CD14-positive monocyte (primary cell): ENCODE results near the gene PSMA8. TPM values are rescaled to one million over a fixed set of nuclear protein-coding genes. Genes with fewer than 3 reads are reported as not detected.
A peak's percentile ranks its signal among the peaks of the same experiment; 100 is the strongest.
"Not testable (repeated sequence)": the region's sequence is repeated elsewhere in the genome, so short reads cannot be mapped to it uniquely, and the experiment has no call there.

Experiments used
- DNase-seq, 3 donors: peaks; one replicate each; pipeline ENCODE4 v3.0.0-alpha.2; 2011 to 2022
- H2AFZ ChIP-seq: 2 replicates; pipeline ENCODE4 v1.6.0; 2012; ENCODE audit warnings: mild to moderate bottlenecking, low read depth, low read length, inconsistent platforms; ENCODE audit not compliant: insufficient read depth, poor library complexity, severe bottlenecking
- H3K27ac ChIP-seq, 2 donors: 1 replicate in 1 of 2; 2 replicates in 1 of 2; pipeline ENCODE4 v1.5.1; 2012 to 2013; ENCODE audit warnings: low read length in 2 of 2, control low read depth in 1 of 2, inconsistent platforms in 1 of 2, low read depth in 1 of 2, mild to moderate bottlenecking in 1 of 2
- H3K27me3 ChIP-seq, 2 donors: one replicate each; pipeline versions ENCODE4 v1.6.0 to v1.6.1; 2011 to 2013; ENCODE audit warnings: low read length in 2 of 2; ENCODE audit not compliant: control insufficient read depth in 2 of 2, insufficient read depth in 2 of 2
- H3K36me3 ChIP-seq, 2 donors: replicated peaks in 1 of 2; 1 replicate in 1 of 2; 2 replicates in 1 of 2; pipeline versions ENCODE4 v1.5.1 to v1.6.1; 2012 to 2013; ENCODE audit warnings: low read length in 2 of 2, control low read depth in 1 of 2, inconsistent platforms in 1 of 2, mild to moderate bottlenecking in 1 of 2; ENCODE audit not compliant: insufficient read depth in 2 of 2, control insufficient read depth in 1 of 2
- H3K4me1 ChIP-seq, 2 donors: 1 replicate in 1 of 2; 2 replicates in 1 of 2; pipeline versions ENCODE4 v1.5.1 to v1.6.1; 2012 to 2013; ENCODE audit warnings: low read length in 2 of 2, control low read depth in 1 of 2, inconsistent platforms in 1 of 2, mild to moderate bottlenecking in 1 of 2, moderate library complexity in 1 of 2; ENCODE audit not compliant: insufficient read depth in 2 of 2, control insufficient read depth in 1 of 2
- H3K4me2 ChIP-seq: replicated peaks from 2 replicates; pipeline ENCODE3; 2012; ENCODE audit warnings: low read length, moderate library complexity, mild to moderate bottlenecking; ENCODE audit not compliant: poor library complexity, severe bottlenecking; ENCODE audit errors: extremely low read depth
- H3K4me3 ChIP-seq, 3 experiments: fragments of 200-600 bp in 1 of 3; sonication (generic) in 1 of 3; replicated peaks in 1 of 3; 1 replicate in 2 of 3; 2 replicates in 1 of 3; pipeline ENCODE4 v1.5.1; 2011 to 2013; ENCODE audit warnings: low read length in 3 of 3, mild to moderate bottlenecking in 3 of 3, control low read depth in 2 of 3, low read depth in 2 of 3, inconsistent platforms in 1 of 3, moderate library complexity in 1 of 3
- H3K79me2 ChIP-seq: 2 replicates; pipeline ENCODE4 v1.6.0; 2012; ENCODE audit warnings: mild to moderate bottlenecking, control low read depth, inconsistent platforms, low read length, moderate library complexity; ENCODE audit not compliant: insufficient read depth
- H3K9ac ChIP-seq: 2 replicates; pipeline ENCODE4 v1.6.0; 2017; ENCODE audit warnings: low read length, mild to moderate bottlenecking; ENCODE audit not compliant: insufficient read depth, poor library complexity, severe bottlenecking
- H3K9me3 ChIP-seq, 2 donors: replicated peaks in 1 of 2; 1 replicate in 1 of 2; 2 replicates in 1 of 2; pipeline versions ENCODE4 v1.5.1 to v1.6.1; 2012 to 2013; ENCODE audit warnings: low read length in 2 of 2, control low read depth in 1 of 2; ENCODE audit not compliant: control insufficient read depth in 1 of 2, insufficient read depth in 1 of 2
- H4K20me1 ChIP-seq: 2 replicates; pipeline ENCODE4 v1.6.0; 2012; ENCODE audit warnings: mild to moderate bottlenecking, low read length, control low read depth, moderate library complexity; ENCODE audit not compliant: insufficient read depth
- H3K27ac Mint-ChIP-seq, 7 donors: one replicate each; pipeline ENCODE4 v1.8.0; 2020; ENCODE audit warnings: mild to moderate bottlenecking in 7 of 7, mixed read lengths in 7 of 7, moderate library complexity in 6 of 7, inconsistent platforms in 2 of 7
- H3K27me3 Mint-ChIP-seq, 3 donors: one replicate each; pipeline ENCODE4 v1.8.0; 2021 to 2022; ENCODE audit warnings: low read depth in 3 of 3, mild to moderate bottlenecking in 3 of 3, mixed read lengths in 3 of 3, moderate library complexity in 3 of 3, inconsistent platforms in 1 of 3
- H3K36me3 Mint-ChIP-seq, 2 donors: one replicate each; pipeline ENCODE4 v1.8.0; 2020; ENCODE audit warnings: mixed read lengths in 2 of 2, inconsistent platforms in 1 of 2, mild to moderate bottlenecking in 1 of 2
- H3K4me1 Mint-ChIP-seq: one replicate; pipeline ENCODE4 v1.8.0; 2020; ENCODE audit warnings: mild to moderate bottlenecking, mixed read lengths
- H3K4me3 Mint-ChIP-seq, 2 donors: one replicate each; pipeline ENCODE4 v1.8.0; 2020; ENCODE audit warnings: mild to moderate bottlenecking in 2 of 2, mixed read lengths in 2 of 2, moderate library complexity in 1 of 2
- H3K9me3 Mint-ChIP-seq, 7 donors: one replicate each; pipeline ENCODE4 v1.8.0; 2020 to 2022; ENCODE audit warnings: mixed read lengths in 7 of 7, mild to moderate bottlenecking in 6 of 7, moderate library complexity in 6 of 7, inconsistent platforms in 2 of 7
- CTCF ChIP-seq: fragments of 200-600 bp; IDR thresholded peaks from one replicate; pipeline ENCODE4 v1.8.0; 2022; ENCODE audit warnings: antibody characterized with exemption, mild to moderate bottlenecking
- WGBS: methylation state at CpG from one replicate; pipeline ENCODE4 v1.1.5; 2013; ENCODE audit warnings: missing lambda C conversion rate; ENCODE audit not compliant: insufficient coverage; 5-methylcytosine and 5-hydroxymethylcytosine counted together
- intact Hi-C, 2 donors: fragments of 100-400 bp; cut with micrococcal nuclease; formaldehyde crosslinking; loops; one replicate each; pipeline versions ENCODE4 v1.15.0 to v1.15.1; 2023
- polyA plus RNA-seq, 3 donors: library from polyadenylated mRNA; depleted of rRNA in 1 of 3; unstranded in 2 of 3; stranded (reverse) in 1 of 3; fragments of 300-500 nt in 2 of 3; fragments of >200 nt in 1 of 3; fragmentation: Illumina TruSeq in 2 of 3; gene quantifications; 1 replicate in 2 of 3; 2 replicates in 1 of 3; pipeline ENCODE4 v1.2.3, GENCODE V29; 2012 to 2021

The PSMA8 gene
- polyA plus RNA-seq, 3 donors, result 0.13 TPM; not detected in 2

DNA sequence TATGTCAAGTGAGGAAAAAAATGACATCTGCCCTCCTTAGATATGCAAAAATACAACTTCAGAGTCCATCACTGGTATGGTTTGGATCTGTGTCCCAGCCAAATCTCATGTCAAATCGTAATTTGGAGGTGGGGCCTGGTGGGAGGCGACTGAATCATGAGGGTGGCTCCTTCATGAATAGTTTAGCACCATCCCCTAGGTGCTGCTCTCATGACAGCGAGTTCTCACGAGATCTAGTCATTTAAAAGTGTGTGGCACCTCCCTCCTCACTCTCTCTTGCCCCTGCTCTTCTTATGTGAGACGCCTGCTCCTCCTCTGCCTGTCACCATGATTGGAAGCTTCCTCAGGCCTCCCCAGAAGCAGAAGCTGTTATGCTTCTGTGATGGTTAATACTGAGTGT lies 5.9 kb upstream of the PSMA8 start:
- no peak overlapping the region for H3K9ac ChIP-seq
- H3K36me3 ChIP-seq, result no peaks in the 10 kb centered on the region
- Mint-ChIP-seq H3K4me3 (no peak overlapping the region), H3K27me3 (peaks cover 0 to 3% (median 0%) of the 10 kb centered on the region in 3 donors), H3K9me3 (peaks cover 0 to 6% (median 3%) of the 10 kb centered on the region in 7 donors), H3K4me1 (no peaks in the 10 kb centered on the region), H3K27ac (peak overlapping the region in 1 of 7 donors; percentile 67), H3K36me3 (no peaks in the 10 kb centered on the region)
- WGBS, result 82% methylated on average over 2 of the region's 5 CpGs
- no peaks in the 10 kb centered on the region for H4K20me1 ChIP-seq
- H3K27me3 ChIP-seq, result no peaks in the 10 kb centered on the region
- H2AFZ ChIP-seq, result no peak overlapping the region
- TF ChIP-seq CTCF, result no peak
- intact Hi-C loops, result no loop called here
- no peaks in the 10 kb centered on the region for H3K4me1 ChIP-seq
- H3K4me3 ChIP-seq, result no peak overlapping the region
- no peak overlapping the region for H3K4me2 ChIP-seq
- H3K79me2 ChIP-seq, result no peaks in the 10 kb centered on the region
- no peak for DNase-seq
- no peaks in the 10 kb centered on the region for H3K9me3 ChIP-seq
- H3K27ac ChIP-seq, result no peak overlapping the region

GRCh38 chr18:26128192-26128591 lies 5.5 kb upstream of the PSMA8 start:
- H3K9ac ChIP-seq, H3K4me2 ChIP-seq, H3K9me3 Mint-ChIP-seq, H3K79me2 ChIP-seq, DNase-seq, H2AFZ ChIP-seq, H3K27ac ChIP-seq, H4K20me1 ChIP-seq, H3K4me3 Mint-ChIP-seq, H3K4me3 ChIP-seq, H3K36me3 ChIP-seq, H3K4me1 Mint-ChIP-seq, H3K9me3 ChIP-seq, intact Hi-C loops, H3K27me3 ChIP-seq, H3K27me3 Mint-ChIP-seq, H3K4me1 ChIP-seq, H3K36me3 Mint-ChIP-seq: not testable (repeated sequence)
- peak overlapping the region in 1 of 7 donors; percentile 67 for H3K27ac Mint-ChIP-seq
- WGBS, result no CpG with 5 or more reads among the region's 2 CpGs
